DOHH2 (cell line): Measurements from ENCODE around the gene ZNF335.

Source experiments
- H3F3A ChIP-seq: fragments of 200-600 bp; sonication (generic), shearing (Covaris generic); 2 replicates; pipeline ENCODE4 v1.6.0; 2016; ENCODE audit warnings: antibody characterized with exemption, mild to moderate bottlenecking; ENCODE audit not compliant: control insufficient read depth, insufficient read depth
- H3K27ac ChIP-seq: fragments of 200-600 bp; sonication (generic); 2 replicates; pipeline ENCODE4 v1.5.1; 2014; ENCODE audit warnings: low read depth, mild to moderate bottlenecking, low read length, moderate library complexity
- H3K27me3 ChIP-seq: fragments of 200-600 bp; sonication (generic); 2 replicates; pipeline ENCODE4 v1.6.1; 2014; ENCODE audit warnings: mild to moderate bottlenecking, low read length, mixed read lengths; ENCODE audit not compliant: control insufficient read depth
- H3K36me3 ChIP-seq: fragments of 200-600 bp; sonication (generic); 2 replicates; pipeline ENCODE4 v1.6.1; 2014; ENCODE audit warnings: mild to moderate bottlenecking, low read length, moderate library complexity, mixed read lengths; ENCODE audit not compliant: control insufficient read depth
- H3K4me1 ChIP-seq: fragments of 200-600 bp; sonication (generic); 2 replicates; pipeline ENCODE4 v1.6.1; 2014; ENCODE audit warnings: mild to moderate bottlenecking, low read length, mixed read lengths; ENCODE audit not compliant: control insufficient read depth
- H3K4me2 ChIP-seq: fragments of 200-600 bp; sonication (generic); 2 replicates; pipeline ENCODE4 v1.6.0; 2014; ENCODE audit warnings: mild to moderate bottlenecking, low read length, moderate library complexity
- H3K4me3 ChIP-seq: fragments of 200-600 bp; sonication (generic); 2 replicates; pipeline ENCODE4 v1.5.1; 2014; ENCODE audit warnings: mild to moderate bottlenecking, low read length, mixed read lengths
- H3K79me2 ChIP-seq: fragments of 200-600 bp; sonication (generic); 2 replicates; pipeline ENCODE4 v1.6.1; 2014; ENCODE audit warnings: mild to moderate bottlenecking, low read length, mixed read lengths; ENCODE audit not compliant: control insufficient read depth
- H3K9me2 ChIP-seq: fragments of 200-600 bp; sonication (generic); replicated peaks from 2 replicates; pipeline ENCODE4 v1.6.1; 2014; ENCODE audit warnings: mild to moderate bottlenecking, low read length, mixed read lengths; ENCODE audit not compliant: control insufficient read depth
- H3K9me3 ChIP-seq: fragments of 200-600 bp; sonication (generic); 2 replicates; pipeline ENCODE4 v1.6.1; 2014; ENCODE audit warnings: antibody characterized with exemption, low read length, mixed read lengths; ENCODE audit not compliant: control insufficient read depth, insufficient read depth
- H4K20me1 ChIP-seq: fragments of 200-600 bp; sonication (generic); 2 replicates; pipeline ENCODE4 v1.6.0; 2014; ENCODE audit warnings: low read depth, mild to moderate bottlenecking, antibody characterized with exemption, low read length, moderate library complexity; ENCODE audit not compliant: control insufficient read depth, insufficient read depth
- EZH2phosphoT487 ChIP-seq: fragments of 200-600 bp; sonication (generic); IDR thresholded peaks from 2 replicates; pipeline ENCODE4 v1.6.1; 2017; ENCODE audit warnings: borderline replicate concordance, mild to moderate bottlenecking, antibody characterized with exemption, low read length, moderate library complexity, mixed read lengths
- TF ChIP-seq, protein P1 (sequence below): fragments of 200-600 bp; sonication (generic); IDR thresholded peaks from one replicate; pipeline ENCODE4 v1.5.1; 2014; ENCODE audit warnings: antibody characterized with exemption, mild to moderate bottlenecking, low read depth, low read length; ENCODE audit not compliant: poor library complexity, severe bottlenecking

Gene ZNF335

DNA sequence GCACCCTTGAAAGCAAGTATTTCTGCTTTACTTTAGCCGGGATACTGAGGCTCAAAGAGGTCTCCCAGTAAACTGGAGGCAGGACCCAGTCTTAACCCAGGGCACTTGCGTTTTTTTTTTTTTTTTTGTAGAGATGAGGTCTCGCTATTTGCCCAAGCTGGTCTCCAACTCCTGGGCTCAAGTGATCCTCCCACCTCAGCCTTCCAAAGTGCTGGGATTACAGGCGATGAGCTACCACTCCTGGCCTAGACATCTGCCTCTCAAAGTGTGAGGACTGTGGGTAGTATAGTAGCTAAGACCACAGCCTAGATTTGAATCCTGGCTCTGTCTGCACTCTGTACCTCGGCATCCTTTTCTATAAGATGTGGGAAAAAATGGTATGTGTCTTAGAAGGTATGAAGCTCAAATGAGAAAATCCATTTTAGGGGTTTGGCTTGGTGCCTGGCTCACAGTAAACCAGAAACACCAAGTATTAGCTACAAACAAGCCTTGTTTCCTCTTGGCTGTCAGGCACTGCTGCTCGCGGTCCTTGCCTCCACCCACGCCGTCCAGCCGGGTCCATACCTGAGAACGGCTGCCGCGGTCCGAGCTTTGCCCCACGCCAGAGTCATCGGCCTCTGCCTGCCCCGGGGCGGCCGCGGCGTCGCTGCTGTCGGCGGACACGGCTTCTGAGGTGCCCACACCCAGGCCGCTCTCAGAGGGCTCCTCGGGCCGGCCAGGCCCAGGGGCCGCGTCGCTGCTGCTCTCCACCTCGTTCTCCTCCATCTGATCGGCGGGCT lies 1.2 kb downstream of the ZNF335 start:
- Histone ChIP-seq H3K36me3 (peaks cover 41% of the 10 kb centered on the region), H3K9me2 (no peaks in the 10 kb centered on the region), H3K9me3 (no peaks in the 10 kb centered on the region), H3K4me1 (peaks cover 23% of the 10 kb centered on the region), H3K79me2 (peaks cover 26% of the 10 kb centered on the region), H4K20me1 (no peaks in the 10 kb centered on the region), H3K27me3 (no peaks in the 10 kb centered on the region), H3K4me3 (peak overlapping the region; percentile 93), H3K27ac (peak overlapping the region; percentile 96), H3F3A (peaks cover 10% of the 10 kb centered on the region), H3K4me2 (peak overlapping the region; percentile 66)
- TF ChIP-seq, protein P1, sequence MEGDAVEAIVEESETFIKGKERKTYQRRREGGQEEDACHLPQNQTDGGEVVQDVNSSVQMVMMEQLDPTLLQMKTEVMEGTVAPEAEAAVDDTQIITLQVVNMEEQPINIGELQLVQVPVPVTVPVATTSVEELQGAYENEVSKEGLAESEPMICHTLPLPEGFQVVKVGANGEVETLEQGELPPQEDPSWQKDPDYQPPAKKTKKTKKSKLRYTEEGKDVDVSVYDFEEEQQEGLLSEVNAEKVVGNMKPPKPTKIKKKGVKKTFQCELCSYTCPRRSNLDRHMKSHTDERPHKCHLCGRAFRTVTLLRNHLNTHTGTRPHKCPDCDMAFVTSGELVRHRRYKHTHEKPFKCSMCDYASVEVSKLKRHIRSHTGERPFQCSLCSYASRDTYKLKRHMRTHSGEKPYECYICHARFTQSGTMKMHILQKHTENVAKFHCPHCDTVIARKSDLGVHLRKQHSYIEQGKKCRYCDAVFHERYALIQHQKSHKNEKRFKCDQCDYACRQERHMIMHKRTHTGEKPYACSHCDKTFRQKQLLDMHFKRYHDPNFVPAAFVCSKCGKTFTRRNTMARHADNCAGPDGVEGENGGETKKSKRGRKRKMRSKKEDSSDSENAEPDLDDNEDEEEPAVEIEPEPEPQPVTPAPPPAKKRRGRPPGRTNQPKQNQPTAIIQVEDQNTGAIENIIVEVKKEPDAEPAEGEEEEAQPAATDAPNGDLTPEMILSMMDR = no peak
- TF ChIP-seq EZH2phosphoT487 = no peak

DNA sequence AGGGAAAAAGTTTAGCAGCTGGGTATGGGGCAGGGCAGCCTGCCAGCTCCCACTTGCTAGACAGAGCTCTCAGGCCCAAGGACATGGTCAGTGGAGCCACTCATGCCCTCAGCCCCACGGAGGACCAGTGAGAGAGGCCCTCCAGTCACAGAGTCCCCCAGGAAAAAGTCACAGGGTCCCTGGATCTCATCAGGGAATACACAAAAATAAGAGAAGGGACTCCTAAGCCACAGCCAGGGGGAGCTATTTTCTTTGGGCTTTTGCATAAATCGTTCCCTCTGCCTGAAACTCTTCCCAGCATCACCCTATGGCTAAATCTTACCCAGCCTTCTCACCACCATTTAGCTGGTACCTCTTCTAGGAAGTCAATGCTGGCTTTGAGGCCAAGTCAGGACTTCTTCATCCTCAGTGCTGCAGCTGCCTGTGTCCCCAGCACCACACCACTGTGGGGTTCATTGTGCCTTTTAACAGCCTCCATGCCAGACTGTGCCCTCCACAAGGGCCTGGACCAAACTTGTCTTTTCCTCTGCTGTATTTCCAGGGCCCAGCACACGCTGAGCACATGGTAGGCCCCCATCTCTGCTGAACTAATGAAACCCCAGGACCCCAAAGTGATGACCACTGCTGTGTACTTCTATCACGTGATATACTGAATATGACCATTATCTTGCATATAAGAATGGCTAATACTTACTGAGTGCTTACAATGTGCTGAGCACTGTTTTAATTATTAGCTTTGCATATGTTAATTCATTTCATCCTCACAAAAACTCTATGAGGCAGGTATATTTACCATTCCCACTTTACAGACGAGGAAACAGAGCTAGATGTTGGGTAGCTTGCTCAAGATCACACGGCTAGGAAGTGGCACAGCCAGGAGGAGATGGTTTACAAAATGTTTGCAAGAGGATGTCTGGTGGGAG lies 2.0 kb downstream of the ZNF335 start:
- no peaks in the 10 kb centered on the region for H3K9me3 ChIP-seq
- no peak for TF ChIP-seq EZH2phosphoT487
- TF ChIP-seq, protein P1 = peak; percentile 86
- H3K9me2 ChIP-seq = no peaks in the 10 kb centered on the region
- H4K20me1 ChIP-seq = no peaks in the 10 kb centered on the region
- H3K4me2 ChIP-seq = peak overlapping the region; percentile 66
- peaks cover 10% of the 10 kb centered on the region for H3F3A ChIP-seq
- H3K27ac ChIP-seq = peak overlapping the region; percentile 96
- peaks cover 50% of the 10 kb centered on the region for H3K36me3 ChIP-seq
- peaks cover 21% of the 10 kb centered on the region for H3K4me1 ChIP-seq
- peaks cover 26% of the 10 kb centered on the region for H3K79me2 ChIP-seq
- H3K4me3 ChIP-seq = peak overlapping the region; percentile 93
- H3K27me3 ChIP-seq = no peaks in the 10 kb centered on the region

DNA sequence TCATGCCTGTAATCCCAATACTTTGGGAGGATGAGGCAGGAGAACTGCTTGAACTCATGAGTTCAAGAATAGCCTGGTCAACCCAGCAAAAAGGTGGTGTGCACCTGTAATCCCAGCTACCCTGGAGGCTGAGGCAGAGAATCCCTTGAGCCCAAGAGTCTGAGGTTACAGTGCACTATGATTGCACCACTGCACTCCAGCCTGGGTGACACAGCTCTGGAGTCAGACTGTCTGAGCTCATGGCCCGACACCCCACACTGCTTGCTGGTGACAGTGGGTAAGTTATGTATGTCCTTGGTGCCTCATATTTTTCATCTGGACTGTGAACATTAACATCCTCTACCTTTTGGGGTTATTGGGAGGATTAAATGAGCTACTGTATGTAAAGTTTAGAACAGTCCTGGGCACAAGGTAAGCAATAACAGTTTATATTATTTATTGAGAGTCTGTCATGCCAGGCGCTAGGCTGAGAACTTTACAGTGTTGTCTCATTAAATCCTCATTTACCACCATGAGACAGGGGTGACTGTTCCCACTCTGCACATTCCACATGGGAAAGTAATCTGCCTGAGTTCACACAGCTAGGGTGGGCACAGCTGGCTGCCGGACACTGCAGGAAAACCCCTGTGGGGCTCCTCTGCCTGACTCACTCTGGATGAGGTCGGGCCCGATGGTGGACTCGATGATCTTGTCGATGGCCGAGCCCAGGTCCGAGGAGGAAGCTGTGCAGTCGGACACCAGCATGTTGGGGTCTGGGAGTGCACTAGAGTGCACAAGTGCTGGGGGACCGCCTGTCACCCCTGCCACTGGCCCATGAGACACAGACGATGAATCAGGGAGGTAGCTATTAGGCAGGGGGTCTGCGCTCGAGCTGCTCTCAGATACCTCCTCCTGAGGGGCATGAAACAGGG lies 2.9 kb downstream of the ZNF335 start:
- H3K36me3 ChIP-seq = peaks cover 52% of the 10 kb centered on the region
- H3K4me3 ChIP-seq = no peak overlapping the region
- H3K4me2 ChIP-seq = peak overlapping the region; percentile 66
- TF ChIP-seq, protein P1 = no peak
- no peak for TF ChIP-seq EZH2phosphoT487
- H3K9me2 ChIP-seq = no peaks in the 10 kb centered on the region
- peaks cover 26% of the 10 kb centered on the region for H3K79me2 ChIP-seq
- peaks cover 20% of the 10 kb centered on the region for H3K4me1 ChIP-seq
- peaks cover 10% of the 10 kb centered on the region for H3F3A ChIP-seq
- H3K9me3 ChIP-seq = no peaks in the 10 kb centered on the region
- no peaks in the 10 kb centered on the region for H4K20me1 ChIP-seq
- H3K27me3 ChIP-seq = no peaks in the 10 kb centered on the region
- no peak overlapping the region for H3K27ac ChIP-seq
